GM23248 (cell line): ENCODE data around the gene VASN. TPM values are rescaled to one million over a fixed set of nuclear protein-coding genes. Genes with fewer than 3 reads are reported as not detected.

Experiments
- DNase-seq: peaks from one replicate; pipeline ENCODE4 v3.0.0-alpha.2; 2015
- H2AFZ ChIP-seq: fragments of 200-600 bp; sonication (generic); 2 replicates; pipeline ENCODE4 v1.6.1; 2016; ENCODE audit warnings: antibody characterized with exemption
- H3F3A ChIP-seq: fragments of 200-600 bp; sonication (generic); 2 replicates; pipeline ENCODE4 v1.6.1; 2016; ENCODE audit warnings: mild to moderate bottlenecking, antibody characterized with exemption, mixed run types; ENCODE audit not compliant: insufficient read depth
- H3K27ac ChIP-seq: fragments of 200-600 bp; sonication (generic); 2 replicates; pipeline ENCODE4 v1.5.1; 2016; ENCODE audit warnings: mild to moderate bottlenecking
- H3K27me3 ChIP-seq: fragments of 200-600 bp; sonication (generic); replicated peaks from 2 replicates; pipeline ENCODE4 v1.6.1; 2016; ENCODE audit warnings: mild to moderate bottlenecking; ENCODE audit not compliant: insufficient read depth
- H3K36me3 ChIP-seq: fragments of 200-600 bp; sonication (generic); 2 replicates; pipeline ENCODE4 v1.6.1; 2016; ENCODE audit warnings: low read depth, mild to moderate bottlenecking
- H3K4me1 ChIP-seq: fragments of 200-600 bp; sonication (generic); 2 replicates; pipeline ENCODE4 v1.6.1; 2016; ENCODE audit warnings: mild to moderate bottlenecking; ENCODE audit not compliant: insufficient read depth
- H3K4me2 ChIP-seq: fragments of 200-600 bp; sonication (generic); one replicate; pipeline ENCODE4 v1.6.1; 2016; ENCODE audit warnings: mild to moderate bottlenecking; ENCODE audit not compliant: unreplicated experiment
- H3K4me3 ChIP-seq: fragments of 200-600 bp; sonication (generic); 2 replicates; pipeline ENCODE4 v1.5.1; 2016; ENCODE audit warnings: mild to moderate bottlenecking
- H3K79me2 ChIP-seq: fragments of 200-600 bp; sonication (generic); 2 replicates; pipeline ENCODE4 v1.6.1; 2016; ENCODE audit warnings: mild to moderate bottlenecking; ENCODE audit not compliant: insufficient read depth
- H3K9ac ChIP-seq: fragments of 200-600 bp; sonication (generic); 2 replicates; pipeline ENCODE4 v1.6.1; 2016; ENCODE audit warnings: mild to moderate bottlenecking
- H3K9me2 ChIP-seq: fragments of 200-600 bp; sonication (generic); 2 replicates; pipeline ENCODE4 v1.6.1; 2016; ENCODE audit warnings: mixed run types, mild to moderate bottlenecking, moderate library complexity; ENCODE audit not compliant: insufficient read depth
- H3K9me3 ChIP-seq: fragments of 200-600 bp; sonication (generic); one replicate; pipeline ENCODE4 v1.6.1; 2017; ENCODE audit warnings: low read depth
- H4K20me1 ChIP-seq: fragments of 200-600 bp; sonication (generic); 2 replicates; pipeline ENCODE4 v1.6.0; 2016; ENCODE audit not compliant: insufficient read depth
- EZH2 ChIP-seq: fragments of 200-600 bp; sonication (generic); IDR thresholded peaks from 2 replicates; pipeline ENCODE4 v1.6.1; 2018; ENCODE audit warnings: antibody characterized with exemption, mild to moderate bottlenecking; ENCODE audit not compliant: insufficient read depth, poor library complexity, severe bottlenecking
- EZH2phosphoT487 ChIP-seq: fragments of 200-600 bp; sonication (generic); IDR thresholded peaks from 2 replicates; pipeline ENCODE4 v1.6.1; 2018; ENCODE audit warnings: antibody characterized with exemption, moderate library complexity, mild to moderate bottlenecking, low read depth; ENCODE audit not compliant: insufficient read depth
- WGBS, 2 experiments: methylation state at CpG; one replicate each; pipeline ENCODE4 v1.1.6; 2015 to 2017; ENCODE audit warnings: low lambda C conversion rate in 2 of 2, low coverage in 1 of 2; ENCODE audit errors: missing lambda C conversion rate in 2 of 2; 5-methylcytosine and 5-hydroxymethylcytosine counted together
- in situ Hi-C: fragments of 300-500 bp; cut with MboI; formaldehyde crosslinking; loops from 2 replicates; pipeline ENCODE4 v1.15.0; 2020
- polyA plus RNA-seq: library from polyadenylated mRNA; unstranded; fragments of >200 nt; fragmentation: Nextera tagmentation; extraction: Ambion mirVana; gene quantifications from 2 replicates; pipeline ENCODE4 v1.2.1, GENCODE V29; 2016
- total RNA-seq: library from RNA; depleted of rRNA; stranded (reverse); fragments of >200 nt; shearing (Covaris generic); gene quantifications from 2 replicates; pipeline ENCODE4 v1.2.3, GENCODE V29; 2014

VASN gene
- total and polyA plus RNA-seq, 2 experiments from 2014 or later: 160 to 223 TPM

DNA sequence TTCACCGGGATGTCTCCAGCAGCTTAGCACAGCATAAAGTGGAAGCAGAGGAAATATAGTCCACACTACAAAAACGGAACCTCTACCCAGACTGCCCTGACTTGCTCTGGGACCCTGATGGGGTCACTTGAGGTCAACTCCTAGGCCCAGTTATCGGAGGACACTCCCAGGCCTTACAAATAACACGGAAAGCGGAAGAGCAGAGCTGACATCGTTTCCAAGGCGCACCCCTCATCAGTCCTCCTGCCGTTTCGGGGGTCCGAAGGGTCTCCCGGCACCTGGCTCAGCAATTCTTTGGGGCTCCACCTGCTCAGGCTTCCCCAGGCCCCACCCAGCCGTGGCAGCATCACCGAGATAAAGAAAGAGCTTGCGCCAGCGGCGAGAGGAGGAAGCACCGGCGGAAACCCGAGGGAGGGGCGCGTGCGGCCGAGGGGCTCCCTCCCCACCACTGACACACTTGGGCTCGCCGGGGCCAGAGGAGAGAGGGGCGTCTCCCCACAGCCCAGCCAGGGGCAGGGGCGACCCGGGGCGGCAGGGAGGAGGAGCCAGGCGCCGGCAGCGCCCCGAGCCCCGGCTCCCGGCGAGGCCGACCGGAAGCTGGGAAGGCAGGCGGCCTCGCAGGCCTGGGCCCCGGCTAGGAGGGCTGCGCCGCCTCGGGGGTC lies 44.0 kb downstream of the VASN start:
- in situ Hi-C loops: no loop called here
- H3K9me3 ChIP-seq: no peaks in the 10 kb centered on the region

DNA sequence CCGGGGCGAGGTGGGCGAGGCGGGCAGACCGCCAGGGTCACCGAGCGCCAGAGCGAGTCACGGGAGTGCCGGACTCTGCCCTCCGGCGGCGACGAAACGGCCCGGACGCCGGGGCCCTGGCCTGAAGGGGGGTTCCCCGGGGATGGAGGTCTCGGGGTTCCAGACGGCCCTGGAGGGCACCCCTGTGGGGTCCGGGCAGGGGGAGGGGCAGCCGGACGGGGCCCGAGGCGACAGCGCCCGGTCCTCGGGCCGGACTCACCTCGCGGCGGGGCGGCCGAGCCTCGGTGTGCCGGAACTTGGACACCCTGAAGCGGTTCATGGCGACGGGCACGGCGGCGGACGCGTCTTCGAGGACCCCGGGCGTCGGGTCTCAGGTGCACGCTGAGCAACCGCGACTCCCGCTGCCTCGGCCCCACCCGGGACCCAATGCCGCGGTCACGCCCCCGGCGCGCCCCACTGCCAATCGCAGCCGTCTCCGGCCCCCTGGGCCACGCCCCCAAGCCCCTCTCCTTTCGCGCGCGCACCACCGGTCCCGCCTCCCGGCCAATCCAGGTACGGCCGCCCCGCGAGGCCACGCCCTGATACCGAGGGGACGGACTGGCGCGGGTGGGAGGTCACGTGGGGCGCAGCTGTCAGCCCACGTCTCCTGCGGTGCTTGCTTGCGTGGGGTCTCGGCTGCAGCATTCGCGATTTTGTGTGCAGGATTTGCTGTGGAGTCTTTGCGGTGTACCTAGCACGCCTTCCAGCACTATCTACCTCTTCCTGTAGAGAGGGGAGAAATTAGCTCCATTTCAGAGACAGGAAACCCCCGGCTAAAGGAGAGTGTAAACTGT lies 44.8 kb downstream of the VASN start, which contains the start of gene CORO7:
Gene CORO7, minus strand, starts transcription at position 397 of the 833 bp plus-strand sequence. Its CDS starts 78 bp downstream, at position 319.
- H3K27ac ChIP-seq: peak within 1 kb of the TSS; percentile 36; the same call in 1 of the 2 replicates
- H3K4me3 ChIP-seq: peak within 1 kb of the TSS; percentile 87
- H3K79me2 ChIP-seq: peaks cover 38% of the 10 kb centered on the region
- DNase-seq: peak; percentile 93
- H3K4me1 ChIP-seq: 0 out of 2 replicates have a peak, but pooled peaks cover 6% of the 10 kb centered on the region
- peak within 1 kb of the TSS; percentile 86 for H3K4me2 ChIP-seq
- no peak for TF ChIP-seq EZH2
- TF ChIP-seq EZH2phosphoT487: no peak
- peak within 1 kb of the TSS; percentile 86 for H2AFZ ChIP-seq
- in situ Hi-C loops: no loop called here
- peaks cover 11% of the 10 kb centered on the region; the same call in 1 of the 2 replicates for H3F3A ChIP-seq
- no peaks in the 10 kb centered on the region for H4K20me1 ChIP-seq
- no peaks in the 10 kb centered on the region for H3K36me3 ChIP-seq
- WGBS, 2 experiments: 1 to 2% methylated on average over 35 to 49 of the region's 92 CpGs
- peak within 1 kb of the TSS; percentile 79 for H3K9ac ChIP-seq
- H3K27me3 ChIP-seq: no peaks in the 10 kb centered on the region
- H3K9me3 ChIP-seq: no peaks in the 10 kb centered on the region
- H3K9me2 ChIP-seq: no peaks in the 10 kb centered on the region

More for the DNA sequence above, 44.0 kb downstream of the VASN start:
- H3K79me2 ChIP-seq: peaks cover 46% of the 10 kb centered on the region
- peak overlapping the region; percentile 86 for H3K4me2 ChIP-seq
- no peaks in the 10 kb centered on the region for H3K36me3 ChIP-seq
- peak overlapping the region; percentile 79 for H3K9ac ChIP-seq
- peaks cover 11% of the 10 kb centered on the region; the same call in 1 of the 2 replicates for H3F3A ChIP-seq
- WGBS, 2 experiments: 1 to 2% methylated on average over 18 to 38 of the region's 44 CpGs
- peak; percentile 62 for DNase-seq
- H3K4me1 ChIP-seq: 0 out of 2 replicates have a peak, but pooled peaks cover 6% of the 10 kb centered on the region
- TF ChIP-seq EZH2phosphoT487 (no peak), EZH2 (no peak)
- H3K27me3 ChIP-seq: no peaks in the 10 kb centered on the region
- peak overlapping the region; percentile 86 for H2AFZ ChIP-seq
- H3K27ac ChIP-seq: peak overlapping the region; percentile 36; the same call in 1 of the 2 replicates
- H4K20me1 ChIP-seq: no peaks in the 10 kb centered on the region
- H3K9me2 ChIP-seq: no peaks in the 10 kb centered on the region
- H3K4me3 ChIP-seq: peak overlapping the region; percentile 87

DNA sequence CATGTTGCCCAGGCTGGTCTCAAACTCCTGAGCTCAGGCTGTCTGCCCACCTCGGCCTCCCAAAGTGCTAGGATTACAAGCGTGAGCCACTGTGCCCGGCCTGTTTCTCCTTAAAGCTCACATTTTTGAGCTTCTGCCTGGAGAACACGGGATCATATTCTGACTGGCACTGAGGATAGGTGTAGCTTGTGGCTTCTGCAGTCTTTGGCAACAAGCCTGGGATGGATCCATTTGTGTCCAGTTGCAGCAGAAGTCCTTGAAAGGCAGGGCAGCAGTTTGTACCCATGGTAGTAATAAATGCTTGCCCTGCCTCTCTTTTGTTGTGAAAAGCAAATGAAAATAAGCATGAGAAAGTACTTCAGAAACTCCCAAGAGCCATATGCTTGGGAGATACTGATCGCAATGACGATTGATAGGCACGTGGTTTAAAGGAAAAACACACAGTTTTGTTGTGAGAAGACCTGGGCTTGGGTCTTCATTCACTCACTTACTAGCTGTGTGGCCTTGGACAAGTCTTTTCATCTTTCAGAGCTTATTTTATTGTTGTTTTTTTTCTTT lies 47.8 kb downstream of the VASN start:
- DNase-seq: no peak
- Histone ChIP-seq H2AFZ (no peak overlapping the region), H3F3A (peaks cover 10% of the 10 kb centered on the region; the same call in 1 of the 2 replicates), H3K27ac (no peak overlapping the region), H3K4me2 (no peak overlapping the region), H3K79me2 (peaks cover 12% of the 10 kb centered on the region), H4K20me1 (no peaks in the 10 kb centered on the region), H3K9ac (no peak overlapping the region), H3K4me3 (no peak overlapping the region), H3K36me3 (no peaks in the 10 kb centered on the region), H3K9me3 (no peaks in the 10 kb centered on the region), H3K27me3 (no peaks in the 10 kb centered on the region), H3K9me2 (no peaks in the 10 kb centered on the region), H3K4me1 (peaks cover 7% of the 10 kb centered on the region; the same call in 1 of the 2 replicates)
- in situ Hi-C loops: no loop called here
- TF ChIP-seq EZH2: no peak
- TF ChIP-seq EZH2phosphoT487: no peak
- 80 to 82% methylated on average over 7 of the region's 7 CpGs for WGBS, 2 experiments

DNA sequence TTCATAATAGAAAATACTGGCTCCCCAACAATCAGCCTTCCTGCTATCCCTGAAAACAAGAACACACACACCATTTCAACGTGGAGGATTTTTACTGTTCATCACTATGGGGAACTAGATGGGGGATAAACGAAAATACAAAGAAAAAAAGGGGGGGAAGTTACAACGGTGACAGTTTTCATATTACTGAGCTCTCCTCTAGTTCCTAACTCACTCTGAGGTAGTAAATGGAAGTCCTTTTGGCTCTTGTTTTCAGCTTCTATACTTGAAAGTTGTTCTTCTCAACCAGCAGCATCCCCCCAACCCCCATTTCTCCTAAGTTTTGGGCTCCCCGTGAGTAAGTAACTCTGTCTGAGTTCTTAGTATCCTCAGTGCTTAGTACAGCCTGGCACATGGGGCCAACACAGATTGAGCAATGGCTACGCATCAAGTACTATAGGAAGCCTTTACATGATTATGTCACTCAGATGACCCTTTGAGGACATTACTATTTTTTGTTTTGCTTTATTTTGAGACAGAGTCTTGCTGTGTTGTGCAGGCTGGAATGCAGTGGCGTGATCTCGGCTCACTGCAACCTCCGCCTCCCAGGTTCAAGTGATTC lies 49.0 kb downstream of the VASN start:
- Histone ChIP-seq H3F3A (no peaks in the 10 kb centered on the region), H3K9me3 (no peaks in the 10 kb centered on the region), H3K27me3 (no peaks in the 10 kb centered on the region), H3K9ac (no peak overlapping the region), H3K4me3 (no peak overlapping the region), H3K27ac (no peak overlapping the region), H3K4me1 (peaks cover 4% of the 10 kb centered on the region; the same call in 1 of the 2 replicates), H3K4me2 (no peak overlapping the region), H4K20me1 (no peaks in the 10 kb centered on the region), H2AFZ (no peak overlapping the region), H3K79me2 (0 out of 2 replicates have a peak, but pooled peaks cover 1% of the 10 kb centered on the region), H3K36me3 (no peaks in the 10 kb centered on the region), H3K9me2 (no peaks in the 10 kb centered on the region)
- WGBS, 2 experiments: 74 to 75% methylated on average over 8 of the region's 8 CpGs
- DNase-seq: no peak
- in situ Hi-C loops: no loop called here
- no peak for TF ChIP-seq EZH2
- no peak for TF ChIP-seq EZH2phosphoT487
